HG02885 (cell line): Measurements from ENCODE around the gene NSMCE1.
"Not testable (repeated sequence)": the region's sequence is repeated elsewhere in the genome, so short reads cannot be mapped to it uniquely, and the experiment has no call there.

Experiments
- ATAC-seq: cut with Tn5 transposase; IDR thresholded peaks from one replicate; pipeline ENCODE4 v1.9.1; 2021; ENCODE audit warnings: mild to moderate bottlenecking; ENCODE audit not compliant: unreplicated experiment, poor library complexity

NSMCE1 gene

GRCh38 chr16:27220527-27220926 lies 48.0 kb downstream of the NSMCE1 start:
- no peak for ATAC-seq

- no peak for ATAC-seq
These were observed 48.5 kb downstream of the NSMCE1 start for GRCh38 chr16:27220120-27220519.

GRCh38 chr16:27219161-27219560 lies 49.4 kb downstream of the NSMCE1 start:
- ATAC-seq = no peak

DNA sequence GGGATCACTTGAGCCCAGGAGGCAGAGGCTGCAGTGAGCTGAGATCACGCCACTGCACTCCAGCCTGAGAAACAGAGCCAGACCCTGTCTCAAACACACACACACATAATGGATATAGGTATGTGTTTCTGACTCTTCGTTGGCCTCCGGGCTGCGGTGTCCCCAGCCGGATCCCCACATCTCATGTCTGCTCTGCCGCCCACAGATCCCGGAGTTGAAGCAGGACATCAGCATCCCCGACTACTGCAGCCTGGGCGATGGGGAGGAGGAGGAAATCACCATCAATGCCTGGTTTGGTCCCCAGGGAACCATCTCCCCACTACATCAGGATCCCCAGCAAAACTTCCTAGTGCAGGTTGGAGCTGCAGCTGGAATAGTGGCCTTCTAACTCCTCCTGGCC lies 49.8 kb downstream of the NSMCE1 start:
- no peak for ATAC-seq

GRCh38 chr16:27217256-27217655 lies 51.3 kb downstream of the NSMCE1 start:
- ATAC-seq = no peak

DNA sequence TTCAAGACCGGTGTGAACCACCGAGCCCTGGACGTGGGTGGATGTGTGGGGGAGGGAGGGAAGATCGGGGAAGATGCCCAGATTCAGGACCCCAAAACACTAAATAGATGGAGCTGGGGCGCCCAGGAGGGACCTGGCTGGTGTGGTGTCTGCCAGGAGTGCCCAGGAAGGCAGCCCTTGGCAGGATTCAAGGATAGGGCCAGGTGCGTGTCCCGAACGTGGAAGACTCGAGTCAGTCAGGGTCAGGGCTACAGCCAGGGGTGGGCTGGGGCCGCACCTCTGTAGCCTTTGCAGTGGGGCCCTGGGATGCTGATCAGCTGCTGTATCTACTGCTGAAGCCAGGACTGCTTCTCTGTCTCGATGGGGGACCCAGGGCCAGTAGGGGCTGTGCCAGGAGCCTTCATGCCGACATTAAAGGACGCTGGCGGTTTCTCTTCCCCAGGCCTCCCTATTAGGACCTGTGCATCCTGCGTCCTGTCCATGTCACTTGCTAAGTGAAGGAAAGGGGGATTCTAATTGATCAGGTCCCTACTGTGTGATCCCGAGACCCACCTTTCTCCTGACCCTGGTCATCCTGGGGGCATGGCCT lies 52.2 kb downstream of the NSMCE1 start:
- ATAC-seq = no peak

- ATAC-seq = no peak
These were observed 52.9 kb downstream of the NSMCE1 start for GRCh38 chr16:27215660-27216059.

GRCh38 chr16:27214084-27214961 lies 54.2 kb downstream of the NSMCE1 start:
- ATAC-seq = no peak

GRCh38 chr16:27211026-27211425 lies 57.5 kb downstream of the NSMCE1 start:
- no peak for ATAC-seq

- ATAC-seq = no peak
These were observed 58.4 kb downstream of the NSMCE1 start for GRCh38 chr16:27210174-27210573.

DNA sequence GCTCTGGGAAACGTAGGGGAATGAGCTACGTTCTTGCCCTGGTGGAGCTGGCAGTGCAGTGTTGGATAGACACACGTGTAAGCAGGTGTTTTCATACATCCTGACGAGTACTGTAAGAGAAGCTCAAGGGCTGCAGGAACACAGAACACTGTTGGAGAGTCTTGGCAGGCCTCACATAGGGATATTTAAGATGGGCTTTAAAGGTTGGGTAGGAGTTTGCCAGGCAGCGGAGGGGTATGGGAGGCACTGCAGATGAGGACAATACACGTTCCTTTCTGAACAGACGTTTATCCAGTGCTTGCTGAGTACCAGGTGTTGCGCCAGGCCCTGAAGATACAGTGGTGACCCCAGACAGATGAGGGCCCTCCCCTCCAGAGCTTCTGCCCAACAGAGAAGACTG lies 59.0 kb downstream of the NSMCE1 start:
- no peak for ATAC-seq

GRCh38 chr16:27208796-27209195 lies 59.8 kb downstream of the NSMCE1 start:
- ATAC-seq = no peak

DNA sequence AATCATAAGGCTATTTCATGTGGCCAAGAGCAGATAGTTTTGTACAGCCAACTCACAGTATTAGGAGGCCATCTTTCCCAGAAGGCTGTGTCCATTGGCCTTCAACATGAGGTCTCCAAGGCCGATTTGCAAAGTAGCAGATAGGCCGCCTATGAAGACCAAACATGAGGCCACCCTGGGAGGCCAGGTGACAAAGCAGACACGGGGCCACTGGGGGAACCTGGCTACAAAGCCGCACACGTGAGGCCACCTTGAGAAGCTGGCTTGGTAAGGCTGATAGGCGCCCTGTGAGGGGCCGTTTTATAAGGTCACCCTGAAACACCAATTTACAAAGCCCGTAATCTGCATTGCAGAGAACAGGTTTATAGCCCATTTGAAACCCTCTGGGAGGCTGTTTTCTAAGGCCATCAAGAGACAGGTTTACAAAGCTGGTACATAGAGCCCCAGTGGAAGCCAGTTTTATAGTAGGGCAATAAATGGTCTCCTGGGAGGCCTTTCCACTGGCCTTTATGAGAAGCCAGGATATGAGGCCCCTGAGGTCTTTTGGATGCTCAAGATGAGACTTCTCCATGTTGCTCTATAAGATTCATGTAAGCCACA lies 60.4 kb downstream of the NSMCE1 start:
- no peak for ATAC-seq

- ATAC-seq = not testable (repeated sequence)
These were observed 61.5 kb downstream of the NSMCE1 start for GRCh38 chr16:27207121-27207520.

DNA sequence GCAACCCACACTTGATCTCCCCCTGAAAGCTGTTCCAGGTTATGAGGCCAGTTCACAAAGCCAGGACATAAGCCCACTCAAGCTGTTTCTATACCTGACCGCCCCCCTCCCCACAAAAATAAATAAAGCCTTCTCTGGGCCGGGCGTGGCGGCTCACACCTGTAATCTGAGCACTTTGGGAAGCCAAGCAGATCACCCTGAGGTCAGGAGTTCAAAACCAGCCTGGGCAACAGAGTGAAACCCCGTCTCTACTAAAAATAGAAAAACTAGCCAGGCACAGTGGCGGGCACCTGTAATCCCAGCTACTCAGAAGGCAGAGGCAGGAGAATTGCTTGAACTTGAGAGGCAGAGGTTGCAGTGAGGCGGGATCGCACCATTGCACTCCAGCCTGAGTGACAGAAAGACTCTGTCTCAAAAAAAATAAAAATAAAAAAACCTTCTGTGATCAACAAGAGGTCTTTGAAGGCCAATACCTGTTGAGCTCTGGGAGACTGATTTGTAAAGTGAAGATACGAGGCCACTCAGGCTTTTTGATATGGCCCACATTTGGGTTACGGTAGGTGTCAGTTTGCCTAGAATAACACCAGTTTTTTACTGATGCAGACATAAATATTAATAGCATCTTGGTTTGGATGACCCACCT lies 63.0 kb downstream of the NSMCE1 start:
- no peak for ATAC-seq

- no peak for ATAC-seq
These were observed 64.2 kb downstream of the NSMCE1 start for GRCh38 chr16:27204312-27204915.

- peak; percentile 83 for ATAC-seq
These were observed 64.9 kb downstream of the NSMCE1 start, which contains the start of gene KDM8 for GRCh38 chr16:27203507-27204311. TSS of gene KDM8 (plus strand) at chr16:27203526. CDS start at chr16:27210124, 6,598 bp downstream.

- ATAC-seq = peak; percentile 74
These were observed 65.6 kb downstream of the NSMCE1 start for GRCh38 chr16:27202923-27203506.

GRCh38 chr16:27200914-27201313 lies 67.7 kb downstream of the NSMCE1 start:
- not testable (repeated sequence) for ATAC-seq
